B cell (primary cell): Measurements from ENCODE around the gene RBBP6.

Source experiments
- CTCF ChIP-seq: fragments of 200-600 bp; IDR thresholded peaks from one replicate; pipeline ENCODE4 v1.8.0; 2022; ENCODE audit warnings: antibody characterized with exemption, mild to moderate bottlenecking
- EZH2 ChIP-seq: IDR thresholded peaks from 2 replicates; pipeline ENCODE4 v1.6.1; 2012; ENCODE audit warnings: borderline replicate concordance, low read depth, mild to moderate bottlenecking, moderate library complexity, low read length; ENCODE audit not compliant: insufficient read depth, poor library complexity, severe bottlenecking

GRCh38 chr16:24538756-24539294, 541 bp upstream of the RBBP6 start:
- no peak for TF ChIP-seq EZH2
- TF ChIP-seq CTCF = no peak
